GM12891 (cell line): ENCODE measurements around the gene ZNF10.

Experiments used
- PAX5 ChIP-seq: IDR thresholded peaks from 2 replicates; pipeline ENCODE4 v1.6.1; 2011; ENCODE audit warnings: low read length, moderate library complexity, mild to moderate bottlenecking; ENCODE audit not compliant: insufficient read depth, severe bottlenecking
- POLR2A ChIP-seq: IDR thresholded peaks from 2 replicates; pipeline ENCODE4 v1.6.1; 2011; ENCODE audit warnings: low read depth, low read length, control low read depth
- POLR2AphosphoS5 ChIP-seq: IDR thresholded peaks from 2 replicates; pipeline ENCODE4 v1.6.1; 2011; ENCODE audit warnings: low read depth, low read length, control low read depth
- POU2F2 ChIP-seq: IDR thresholded peaks from 2 replicates; pipeline ENCODE4 v1.6.1; 2011; ENCODE audit warnings: low read depth, mild to moderate bottlenecking, control low read depth, low read length, moderate library complexity
- SPI1 ChIP-seq: IDR thresholded peaks from 2 replicates; pipeline ENCODE4 v1.6.1; 2011; ENCODE audit warnings: low read depth, low read length, control low read depth
- TAF1 ChIP-seq: IDR thresholded peaks from 2 replicates; pipeline ENCODE4 v1.6.1; 2011; ENCODE audit warnings: low read depth, low read length, control low read depth

DNA sequence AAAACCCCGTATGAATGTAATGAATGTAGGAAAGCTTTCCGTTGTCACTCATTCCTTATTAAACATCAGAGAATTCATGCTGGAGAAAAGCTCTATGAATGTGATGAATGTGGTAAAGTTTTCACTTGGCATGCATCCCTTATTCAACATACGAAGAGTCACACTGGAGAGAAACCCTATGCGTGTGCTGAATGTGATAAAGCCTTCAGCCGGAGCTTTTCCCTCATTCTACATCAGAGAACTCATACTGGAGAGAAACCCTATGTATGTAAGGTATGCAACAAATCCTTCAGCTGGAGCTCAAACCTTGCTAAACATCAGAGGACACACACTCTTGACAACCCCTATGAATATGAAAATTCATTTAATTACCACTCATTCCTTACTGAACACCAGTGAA, 24.2 kb upstream of the ZNF10 start:
- TF ChIP-seq POLR2A (no peak), SPI1 (no peak), POLR2AphosphoS5 (no peak), TAF1 (no peak), POU2F2 (no peak), PAX5 (no peak)
